Muscle of back (tissue), 13 donors: Measurements from ENCODE around the gene TIMM23B. TPM values are rescaled to one million over a fixed set of nuclear protein-coding genes. Genes with fewer than 3 reads are reported as not detected.
"Not testable (repeated sequence)": the region's sequence is repeated elsewhere in the genome, so short reads cannot be mapped to it uniquely, and the experiment has no call there.

Source experiments
- DNase-seq, 3 donors: peaks; one replicate each; pipeline versions ENCODE4 v3.0.0 to v3.0.0-alpha.2; 2013
- long read RNA-seq, 9 donors: transcript quantifications; one replicate each; lab custom pipeline, GENCODE V29; 2026
- polyA plus RNA-seq, 10 donors: library from polyadenylated mRNA; unstranded; fragments of 120-200 nt; gene quantifications; one replicate each; pipeline ENCODE4 v1.2.1, GENCODE V29; 2013; ENCODE audit not compliant: insufficient read length in 10 of 10

The TIMM23B gene, protein sequence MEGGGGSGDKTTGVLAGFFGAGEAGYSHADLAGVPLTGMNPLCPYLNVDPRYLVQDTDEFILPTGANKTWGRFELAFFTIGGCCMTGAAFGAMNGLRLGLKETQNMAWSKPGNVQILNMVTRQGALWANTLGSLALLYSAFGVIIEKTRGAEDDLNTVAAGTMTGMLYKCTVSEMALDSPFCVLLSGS
- polyA plus RNA-seq, result 10 to 100 TPM; 10.2 to 26.7 (median 14.6) TPM
- long read RNA-seq, donor 1, partial matches to known transcripts, result 0 of 3 reads
- long read RNA-seq, donor 1, other reads (novel, unspliced or antisense), result 0 of 3 reads
- long read RNA-seq, donor 2, partial matches to known transcripts, result 0 of 3 reads
- long read RNA-seq, donor 2, other reads (novel, unspliced or antisense), result 0 of 3 reads
- long read RNA-seq, donor 3, result 0 reads
- long read RNA-seq, donor 4, partial matches to known transcripts, result 0 of 1 reads
- long read RNA-seq, donor 4, other reads (novel, unspliced or antisense), result 0 of 1 reads
- long read RNA-seq, donor 5, partial matches to known transcripts, result 0 of 3 reads
- long read RNA-seq, donor 5, other reads (novel, unspliced or antisense), result 0 of 3 reads
- long read RNA-seq, donor 6, partial matches to known transcripts, result 0 of 2 reads
- long read RNA-seq, donor 6, other reads (novel, unspliced or antisense), result 0 of 2 reads
- long read RNA-seq, donor 7, partial matches to known transcripts, result 0 of 4 reads
- long read RNA-seq, donor 7, other reads (novel, unspliced or antisense), result 0 of 4 reads
- long read RNA-seq, donor 8, partial matches to known transcripts, result 0 of 2 reads
- long read RNA-seq, donor 8, other reads (novel, unspliced or antisense), result 0 of 2 reads
- long read RNA-seq, donor 9, result 0 reads

GRCh38 chr10:49941447-49942338 lies at the start of gene TIMM23B, which contains the start of gene PARG:
Gene TIMM23B, plus strand, starts transcription at chr10:49942053. Its CDS starts 142 bp downstream, at chr10:49942195.
Gene PARG, minus strand, starts transcription at chr10:49942027. Its CDS starts 302 bp downstream, at chr10:49941725.
- DNase-seq, result peak; percentile 76 to 91 (median 85)

DNA sequence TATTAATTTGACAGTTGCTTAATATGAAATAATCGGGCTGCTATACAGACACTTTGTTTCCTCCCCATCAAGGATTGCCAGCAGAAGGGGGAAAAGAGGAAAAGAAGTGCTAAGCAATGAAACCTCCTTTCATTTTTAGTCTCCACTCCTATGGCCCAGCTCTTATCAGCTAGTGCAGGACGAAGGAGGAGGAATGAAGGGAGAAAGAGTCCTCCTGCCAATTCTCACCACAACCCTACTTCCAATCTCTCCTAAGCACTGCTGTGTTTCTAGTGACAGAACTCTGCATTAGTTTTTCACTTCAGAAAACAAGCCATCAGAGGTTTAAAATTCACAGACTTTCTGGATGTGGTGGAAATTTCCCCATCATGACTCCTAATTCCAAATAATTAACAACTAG lies 41.9 kb upstream of the TIMM23B start:
- DNase-seq, result not testable (repeated sequence)

GRCh38 chr10:49900406-49900805 lies 41.4 kb upstream of the TIMM23B start:
- DNase-seq, result not testable (repeated sequence)

GRCh38 chr10:49903829-49904228 lies 38.0 kb upstream of the TIMM23B start:
- DNase-seq, result not testable (repeated sequence)

DNA sequence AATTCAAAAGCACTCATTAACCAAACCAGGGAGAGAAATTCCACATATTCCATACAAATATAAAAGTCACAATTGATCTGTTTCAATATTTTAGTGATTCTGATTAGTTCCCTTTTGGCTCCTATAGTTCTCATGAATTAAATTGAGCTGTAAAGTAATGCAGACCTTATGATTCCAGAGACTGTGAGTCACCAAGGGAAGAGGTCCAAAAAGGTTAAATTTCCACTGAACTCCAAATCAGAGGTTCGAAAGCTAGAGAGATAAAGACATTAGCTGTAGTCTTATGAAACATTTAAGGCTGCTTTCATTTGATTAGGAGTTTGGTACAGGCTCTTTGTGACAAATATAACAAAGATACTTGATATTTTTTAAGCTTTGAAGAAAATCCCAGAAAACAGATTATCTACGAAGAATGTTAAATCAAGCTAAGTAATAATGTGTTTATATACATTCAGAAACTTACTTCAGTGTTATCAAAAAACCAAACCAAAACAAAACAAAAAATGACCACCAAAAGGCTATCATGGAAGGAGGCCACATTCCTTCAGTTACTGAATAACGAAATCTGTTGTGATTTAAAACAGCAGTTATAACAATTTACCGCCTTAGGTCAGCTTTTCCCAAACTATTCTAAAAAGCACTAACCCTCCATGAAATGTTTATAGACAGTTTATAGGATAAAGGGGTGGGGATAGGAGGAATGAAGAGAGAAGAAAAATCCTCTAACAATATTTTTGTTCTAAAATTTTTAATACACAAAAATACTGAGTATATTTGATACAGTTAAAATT lies 33.4 kb upstream of the TIMM23B start:
- DNase-seq, result peak in 1 of 3 donors; percentile 1

- not testable (repeated sequence) for DNase-seq
These were observed 31.6 kb upstream of the TIMM23B start for GRCh38 chr10:49910295-49910694.

GRCh38 chr10:49916451-49916850 lies 25.4 kb upstream of the TIMM23B start:
- DNase-seq, result not testable (repeated sequence)

DNA sequence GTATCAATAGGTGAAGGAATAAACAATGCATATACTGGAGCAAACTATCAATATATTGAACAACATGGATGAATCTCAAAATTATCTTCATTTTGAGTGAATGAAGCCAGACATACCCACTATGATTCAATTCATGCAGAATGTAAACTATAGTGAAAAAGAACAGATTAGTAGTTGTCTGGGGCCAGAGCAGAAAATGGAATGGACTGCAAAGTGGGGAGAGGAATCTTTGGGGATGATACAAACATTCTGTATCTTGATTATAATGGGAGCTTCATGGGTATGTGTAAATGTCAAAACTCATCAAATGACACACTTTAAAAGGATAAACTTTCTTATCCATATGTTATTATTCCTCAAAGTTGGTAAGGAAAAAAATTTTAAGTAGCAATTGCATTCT lies 23.9 kb upstream of the TIMM23B start:
- DNase-seq, result not testable (repeated sequence)

- DNase-seq, result not testable (repeated sequence)
These were observed 19.8 kb upstream of the TIMM23B start for GRCh38 chr10:49922041-49922440.

DNA sequence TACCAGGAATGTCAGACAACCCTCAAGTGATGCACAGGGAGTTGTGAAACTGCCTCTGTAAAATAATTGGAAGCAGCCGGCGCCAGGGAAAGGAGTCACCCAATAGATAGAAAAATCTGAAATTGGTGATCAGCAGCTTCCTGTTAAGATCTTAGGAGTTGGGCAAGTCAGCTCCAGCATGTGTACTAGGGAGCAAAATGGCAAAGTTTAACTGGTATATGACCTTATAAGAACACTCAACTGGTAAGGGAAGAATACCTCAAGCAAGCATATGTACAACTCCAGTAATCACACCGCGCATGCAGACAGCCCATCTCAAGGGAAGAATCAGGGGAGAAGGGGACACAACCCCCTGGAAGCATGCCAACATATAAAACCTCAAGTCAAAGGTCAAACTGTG lies 18.3 kb upstream of the TIMM23B start:
- not testable (repeated sequence) for DNase-seq

DNA sequence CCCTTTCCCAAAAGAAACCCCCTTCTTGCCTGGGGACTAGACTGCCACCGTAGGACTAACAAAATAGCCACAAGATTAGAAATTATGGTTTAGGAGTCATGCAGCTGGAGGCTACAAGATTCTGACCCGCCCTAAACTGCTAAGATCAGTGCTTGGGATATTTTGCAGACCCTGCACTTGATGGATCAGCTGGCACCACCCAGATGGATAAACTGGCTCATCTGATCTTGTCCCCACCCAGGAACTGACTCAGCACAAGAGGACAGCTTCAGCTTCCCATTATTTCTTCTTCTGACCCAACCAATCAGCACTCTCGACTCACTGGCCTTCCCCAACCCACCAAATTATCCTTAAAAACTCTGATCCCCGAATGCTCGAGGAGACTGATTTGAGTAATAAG lies 10.6 kb upstream of the TIMM23B start:
- not testable (repeated sequence) for DNase-seq

DNA sequence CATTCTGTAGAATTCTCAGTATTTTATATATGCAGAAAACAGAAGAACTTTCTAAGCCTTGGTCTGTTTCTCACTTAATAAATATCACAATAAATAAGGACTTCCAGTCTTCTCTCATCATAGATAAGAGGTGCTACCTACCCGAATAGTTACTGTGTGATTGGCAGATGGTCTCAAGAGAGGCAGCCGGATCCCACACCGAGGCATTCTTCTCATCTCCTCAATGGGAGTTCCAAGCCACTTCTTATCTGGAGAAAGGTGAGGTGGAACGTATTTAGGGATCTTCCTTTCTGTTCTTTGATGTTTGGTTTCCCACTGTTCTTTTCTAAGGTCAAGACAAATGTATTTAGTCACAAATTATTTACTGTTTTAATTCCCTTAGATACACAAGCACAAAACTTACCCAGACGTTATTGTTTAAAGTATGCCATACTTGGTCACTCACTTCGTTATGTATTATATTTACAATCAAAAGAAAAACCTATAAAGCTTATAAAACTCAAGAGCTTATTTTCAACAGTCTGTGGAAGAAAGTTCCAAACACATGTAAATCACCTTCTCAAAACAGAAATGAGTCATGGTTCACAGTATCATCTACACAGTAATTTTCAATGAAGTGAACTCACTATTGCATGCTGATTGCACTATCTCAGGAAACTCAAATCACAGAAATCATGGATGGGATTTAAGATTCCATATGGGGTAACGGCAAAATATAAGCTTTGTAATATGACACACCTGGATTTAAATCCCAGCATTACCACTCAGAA lies 9.7 kb upstream of the TIMM23B start:
- DNase-seq, result not testable (repeated sequence)

DNA sequence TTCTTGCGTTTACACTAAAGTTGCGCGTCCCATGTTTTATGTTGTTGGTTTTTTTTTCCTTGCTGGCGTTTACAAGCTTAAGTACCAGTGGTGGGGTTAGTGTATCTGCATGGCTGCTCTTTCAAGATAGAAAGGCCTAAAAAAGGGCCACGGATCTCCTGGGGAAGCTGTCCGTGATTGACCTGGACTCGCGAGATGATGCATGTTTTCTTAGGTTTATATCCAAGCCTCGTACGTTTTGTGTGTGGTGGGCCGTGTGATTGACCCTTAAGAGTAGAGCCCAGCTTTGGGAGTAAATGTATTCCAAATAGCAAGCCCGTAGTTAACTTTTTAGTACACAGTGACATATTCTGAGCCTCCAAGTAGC lies 469 bp downstream of the TIMM23B start:
- peak in 1 of 3 donors; percentile 9 for DNase-seq

DNA sequence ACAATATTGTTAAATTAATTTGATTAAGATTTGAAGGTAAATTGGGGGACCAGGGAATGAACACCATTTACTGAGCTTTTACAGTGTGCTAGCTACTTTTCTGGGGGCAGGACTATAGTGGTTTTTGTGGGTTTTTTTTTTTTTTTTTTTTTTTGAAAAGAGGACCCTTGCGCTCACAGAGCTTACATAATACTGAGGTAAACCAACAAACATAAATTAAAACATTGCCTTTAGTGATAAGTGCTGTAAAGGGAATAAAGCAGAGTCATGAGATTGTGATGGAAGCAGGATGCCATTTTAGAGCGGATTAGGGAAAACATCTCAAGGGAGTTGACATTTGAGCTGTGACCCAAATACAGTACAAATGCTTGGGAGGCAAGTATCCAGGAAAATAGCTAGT lies 1.8 kb downstream of the TIMM23B start:
- not testable (repeated sequence) for DNase-seq

DNA sequence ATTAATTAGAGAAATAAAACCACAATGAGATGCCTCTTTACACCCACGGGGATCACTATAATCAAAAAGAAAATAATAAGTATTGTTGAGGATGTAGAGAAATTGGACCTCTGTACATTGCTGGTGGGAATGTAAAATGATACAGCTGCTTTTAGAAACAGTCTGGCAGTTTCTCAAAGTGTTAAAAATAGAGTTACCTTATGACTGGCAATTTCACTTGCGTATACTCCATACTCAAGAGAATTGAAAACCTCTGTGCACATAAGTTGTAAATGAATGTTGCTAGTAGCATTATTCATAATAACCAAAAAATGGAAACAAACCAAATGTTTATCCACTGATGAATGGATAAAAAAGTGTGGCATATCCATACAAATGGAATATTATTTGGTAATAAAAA lies 6.3 kb downstream of the TIMM23B start:
- not testable (repeated sequence) for DNase-seq

- DNase-seq, result not testable (repeated sequence)
These were observed 6.9 kb downstream of the TIMM23B start for GRCh38 chr10:49948737-49949136.

DNA sequence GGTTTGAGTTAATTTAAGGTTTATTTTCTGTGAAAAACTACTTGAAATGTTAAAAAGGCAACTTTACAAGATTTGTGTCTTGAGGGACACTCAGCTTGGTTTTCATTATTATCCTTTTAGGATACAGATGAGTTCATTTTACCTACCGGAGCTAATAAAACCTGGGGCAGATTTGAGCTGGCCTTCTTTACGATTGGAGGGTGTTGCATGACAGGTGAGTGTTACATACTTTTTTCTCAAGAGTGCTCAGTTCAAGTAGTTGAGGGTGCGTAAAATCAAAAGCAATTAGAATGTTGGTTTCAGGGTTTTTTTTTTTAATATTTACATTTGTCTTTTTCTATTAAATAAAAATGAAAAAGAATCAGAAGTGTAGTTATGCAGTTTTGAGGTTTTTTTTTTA lies 10.2 kb downstream of the TIMM23B start:
- DNase-seq, result not testable (repeated sequence)

GRCh38 chr10:49953122-49953521 lies 11.3 kb downstream of the TIMM23B start:
- DNase-seq, result peak in 1 of 3 donors; percentile 0

- not testable (repeated sequence) for DNase-seq
These were observed 28.5 kb downstream of the TIMM23B start for GRCh38 chr10:49970331-49970857.
